IPS DF 4.7 (cell line): ENCODE data around the gene MRPS6.

Source experiments
- DNase-seq: peaks from one replicate; pipeline ENCODE4 v3.0.0-alpha.2; 2013; ENCODE audit warnings: low spot score; ENCODE audit errors: extremely low read depth

The MRPS6 gene

DNA sequence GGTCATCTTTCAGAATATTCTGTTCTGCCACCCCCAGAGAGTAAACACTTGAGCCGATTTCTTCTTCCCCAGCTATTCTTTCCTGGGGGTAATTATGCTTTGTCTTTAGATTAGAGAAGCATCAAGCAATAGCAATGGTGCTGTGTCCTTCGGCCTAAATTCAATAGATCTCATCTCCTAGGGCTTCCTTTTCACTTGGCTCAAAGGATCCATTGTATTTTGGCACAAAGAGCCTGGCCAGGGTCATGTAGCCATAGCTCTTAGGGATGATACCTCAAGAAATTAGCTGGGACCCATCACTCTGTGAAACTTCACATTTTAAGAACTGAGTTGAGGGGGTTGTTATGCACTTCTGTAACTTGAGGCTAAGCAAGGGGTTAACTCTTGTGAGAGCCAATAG lies 27.0 kb downstream of the MRPS6 start:
- no peak for DNase-seq

DNA sequence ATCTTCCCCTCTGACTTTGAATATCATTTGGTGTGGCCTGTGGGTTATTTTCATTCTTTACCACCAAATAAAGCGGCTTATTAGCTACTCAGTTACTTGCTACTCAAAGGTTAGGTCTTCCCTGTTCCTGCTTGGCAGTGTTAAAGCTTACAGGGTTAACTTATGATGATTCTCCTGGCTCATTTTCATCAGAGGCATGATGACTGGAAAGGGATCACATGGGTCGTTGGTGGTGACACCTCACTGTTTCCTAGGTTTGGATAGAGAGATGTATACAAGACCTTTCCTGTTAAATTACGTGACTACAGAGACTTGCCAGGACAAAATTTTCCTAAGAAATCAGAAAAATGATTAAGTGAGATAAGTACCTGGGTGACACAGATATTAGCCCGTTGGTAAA lies 27.4 kb downstream of the MRPS6 start:
- DNase-seq, result no peak

- DNase-seq, result no peak
Observed at GRCh38 chr21:34105947-34106541, 32.7 kb downstream of the MRPS6 start.

DNA sequence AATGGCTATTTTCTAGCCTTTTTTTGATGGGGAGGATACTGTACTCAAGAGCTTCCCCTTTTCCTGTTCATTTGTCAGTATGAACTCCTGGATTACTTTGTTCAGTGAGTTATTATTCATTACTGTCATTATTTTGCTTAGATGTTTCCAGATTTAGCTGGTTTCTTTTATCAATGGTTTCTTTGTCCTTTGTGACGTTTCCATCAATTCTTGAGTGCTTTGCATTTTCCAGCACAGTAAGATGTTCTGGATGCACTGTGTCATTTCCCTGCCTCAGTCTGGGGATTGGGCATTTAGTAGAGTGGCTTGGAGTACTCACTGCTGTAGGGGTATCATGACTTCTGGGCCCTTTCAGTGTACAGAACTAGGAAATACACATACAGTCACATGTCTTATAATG lies 34.2 kb downstream of the MRPS6 start:
- no peak for DNase-seq

DNA sequence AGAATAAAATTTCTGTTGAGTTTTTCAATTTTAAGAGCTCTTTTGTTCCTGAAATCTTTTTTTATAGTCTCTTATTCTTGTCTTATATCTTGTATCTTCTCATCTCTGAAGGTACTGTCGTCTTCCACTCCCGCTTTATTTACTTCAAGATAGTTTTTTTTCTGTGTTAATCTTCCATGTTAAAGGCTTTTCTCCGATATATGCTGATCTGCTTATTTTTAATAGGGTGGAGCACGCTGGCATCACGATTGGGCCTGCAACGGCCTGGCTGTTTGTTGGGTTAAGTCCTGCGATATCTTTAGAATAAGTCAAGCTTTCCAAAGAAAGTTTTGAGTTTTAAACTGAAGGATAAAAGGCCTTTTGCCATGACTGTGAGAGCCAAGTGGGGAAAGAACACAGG lies 35.7 kb downstream of the MRPS6 start:
- DNase-seq, result no peak

DNA sequence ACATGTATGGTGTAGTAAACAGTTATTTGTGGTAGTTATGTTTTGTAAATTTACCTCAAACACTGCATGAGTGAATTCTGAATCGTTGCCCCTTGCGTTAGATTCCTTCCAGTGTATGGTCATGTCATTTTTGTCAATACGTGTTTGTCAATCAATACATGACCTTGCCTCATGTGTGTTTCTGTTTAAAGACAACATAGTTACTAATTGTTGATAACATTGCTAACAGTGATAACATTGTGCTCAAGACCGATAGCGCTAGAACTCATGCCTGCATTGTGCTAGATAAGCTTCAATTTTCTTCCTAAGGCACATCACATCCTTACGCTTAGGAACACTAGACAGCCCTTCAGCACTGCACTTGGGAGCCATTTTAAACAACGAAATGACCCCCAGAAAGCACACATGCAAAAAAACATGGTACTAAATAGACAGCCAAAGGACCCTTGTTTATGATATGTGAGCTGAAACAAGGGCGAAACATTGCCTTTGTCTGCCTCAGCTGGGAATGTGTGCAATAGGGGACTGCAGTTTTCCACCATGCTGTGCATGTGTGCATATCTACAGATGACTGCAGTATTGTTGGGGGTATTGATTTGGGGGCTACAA lies 37.3 kb downstream of the MRPS6 start:
- DNase-seq, result no peak

DNA sequence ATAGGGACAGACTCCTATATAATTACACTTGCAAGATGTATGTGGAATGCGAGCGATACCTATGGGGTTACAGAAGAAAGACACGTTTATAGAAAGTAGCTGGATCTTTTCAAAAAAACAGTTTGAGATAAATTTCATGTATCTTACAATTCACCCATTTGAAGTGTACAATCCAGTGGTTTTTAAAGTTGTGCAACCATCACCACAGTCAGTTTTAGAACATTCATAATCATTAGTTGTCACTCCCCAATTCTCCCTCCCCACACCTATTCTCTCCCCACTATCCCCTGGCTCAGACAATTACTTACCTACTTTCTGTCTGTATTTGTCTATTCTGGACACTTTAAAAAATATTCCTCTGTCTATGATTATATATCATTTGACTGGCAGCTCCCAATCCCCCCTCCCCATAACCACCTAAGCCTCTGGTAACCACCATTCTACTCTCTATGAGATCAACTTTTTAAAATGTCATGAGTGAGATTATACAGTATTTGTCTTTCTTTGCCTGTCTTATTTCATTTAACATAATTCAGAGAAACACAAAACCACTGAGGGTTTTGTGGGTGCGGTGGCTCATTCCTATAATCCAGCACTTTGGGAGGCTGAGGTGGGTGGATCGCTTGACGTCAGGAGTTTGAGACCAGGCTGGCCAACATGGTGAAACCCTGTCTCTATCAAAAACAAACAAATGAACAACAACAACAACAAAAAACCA lies 39.1 kb downstream of the MRPS6 start:
- no peak for DNase-seq

GRCh38 chr21:34113842-34114241 lies 40.5 kb downstream of the MRPS6 start:
- DNase-seq, result no peak

- no peak for DNase-seq
Observed at GRCh38 chr21:34115160-34115559, 41.8 kb downstream of the MRPS6 start.

DNA sequence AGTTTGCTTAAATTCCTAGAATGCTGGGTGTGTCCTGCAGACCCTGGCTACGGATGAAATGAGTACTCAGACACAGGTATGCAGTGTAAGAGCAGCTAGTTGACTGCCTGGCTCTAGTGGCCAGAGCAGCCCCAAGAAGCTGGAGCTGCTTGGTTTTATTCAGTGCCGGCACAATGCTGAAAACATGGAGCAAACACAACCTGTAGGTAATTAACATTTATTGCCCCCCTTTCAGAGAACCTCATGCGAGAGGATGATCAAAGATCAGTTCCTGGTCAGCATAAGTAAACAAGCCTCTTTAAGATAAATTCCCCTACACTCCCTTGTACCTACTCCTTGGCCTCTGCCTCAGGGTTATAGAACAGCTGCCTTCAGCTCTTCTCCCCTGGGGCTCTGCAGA lies 43.2 kb downstream of the MRPS6 start:
- no peak for DNase-seq

DNA sequence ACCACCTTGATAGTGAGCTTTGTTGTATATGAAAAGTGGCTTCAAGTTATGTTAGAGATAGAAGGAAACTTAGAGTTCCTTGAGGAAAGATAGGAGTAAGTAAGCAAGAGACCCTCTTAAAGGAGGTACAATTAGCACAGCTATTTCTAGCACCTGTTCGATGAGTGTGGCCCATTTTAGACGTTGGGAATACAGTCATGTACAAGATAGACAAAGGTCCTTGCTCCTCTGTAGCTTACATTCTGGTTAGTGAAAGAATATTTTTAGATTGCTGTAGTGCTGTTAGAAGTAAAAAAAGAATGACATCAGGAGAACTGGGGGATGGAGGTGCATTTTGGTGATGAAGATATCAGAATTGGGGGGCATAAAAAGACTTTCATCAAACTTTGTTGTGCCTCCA lies 47.5 kb downstream of the MRPS6 start:
- DNase-seq, result no peak

DNA sequence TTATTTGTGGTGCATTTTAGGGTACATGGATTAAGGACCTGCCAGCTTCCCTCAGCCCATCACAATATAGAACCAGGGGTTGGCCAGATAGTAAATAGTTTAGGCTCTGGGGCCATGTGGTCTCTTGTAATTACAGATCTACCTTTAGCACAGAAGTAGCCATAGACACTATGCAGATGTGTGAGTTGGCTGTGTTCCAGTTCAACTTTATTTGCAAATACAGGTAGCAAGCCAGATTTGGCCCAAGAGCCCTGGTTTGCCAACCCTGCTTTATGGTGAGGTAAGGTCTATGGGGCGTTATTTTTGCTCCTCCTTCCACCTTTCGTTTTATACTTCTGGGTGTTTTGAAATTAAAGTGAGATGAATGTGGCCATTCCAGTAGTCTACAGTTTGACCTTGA lies 48.7 kb downstream of the MRPS6 start:
- DNase-seq, result no peak

DNA sequence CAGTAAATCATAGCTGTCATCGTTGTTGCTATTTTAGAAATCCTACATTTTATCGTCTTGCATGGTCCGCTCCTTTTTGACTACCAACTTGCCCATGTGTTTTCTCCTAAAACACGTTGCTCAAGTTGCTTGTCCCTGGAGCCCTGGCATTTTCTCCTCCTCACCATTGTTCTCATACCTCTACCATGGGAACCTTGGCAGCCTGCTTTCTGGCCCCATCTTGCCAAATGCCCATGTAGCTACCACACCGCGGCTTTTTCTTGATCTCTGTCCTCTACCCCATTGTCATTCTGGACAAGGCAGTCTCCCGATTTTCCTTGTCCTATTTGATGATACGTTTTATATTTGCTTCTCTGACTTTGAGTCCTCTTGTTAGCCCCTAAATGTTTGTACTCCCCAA lies 50.2 kb downstream of the MRPS6 start:
- no peak for DNase-seq

- DNase-seq, result no peak
Observed at GRCh38 chr21:34126269-34126668, 52.9 kb downstream of the MRPS6 start.

DNA sequence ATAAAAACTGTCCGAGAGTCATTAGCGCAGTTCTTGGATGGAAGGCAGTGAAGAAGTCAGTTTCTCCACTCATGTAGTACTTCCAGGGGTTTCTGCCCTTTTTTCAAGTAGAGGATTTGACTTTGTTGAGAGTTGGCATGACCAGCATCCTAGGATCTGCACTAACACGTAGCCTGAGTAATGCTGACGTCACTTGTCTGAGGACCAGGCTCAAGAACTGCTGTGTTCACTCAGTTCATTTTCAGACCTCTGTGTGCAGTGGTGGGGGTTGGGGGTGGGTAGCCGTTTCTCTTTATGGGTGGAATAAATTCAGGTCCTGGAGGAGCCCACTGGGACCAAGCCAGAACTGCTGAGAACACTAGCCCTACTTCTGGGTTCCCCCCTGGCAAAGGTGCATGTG lies 53.3 kb downstream of the MRPS6 start:
- no peak for DNase-seq

DNA sequence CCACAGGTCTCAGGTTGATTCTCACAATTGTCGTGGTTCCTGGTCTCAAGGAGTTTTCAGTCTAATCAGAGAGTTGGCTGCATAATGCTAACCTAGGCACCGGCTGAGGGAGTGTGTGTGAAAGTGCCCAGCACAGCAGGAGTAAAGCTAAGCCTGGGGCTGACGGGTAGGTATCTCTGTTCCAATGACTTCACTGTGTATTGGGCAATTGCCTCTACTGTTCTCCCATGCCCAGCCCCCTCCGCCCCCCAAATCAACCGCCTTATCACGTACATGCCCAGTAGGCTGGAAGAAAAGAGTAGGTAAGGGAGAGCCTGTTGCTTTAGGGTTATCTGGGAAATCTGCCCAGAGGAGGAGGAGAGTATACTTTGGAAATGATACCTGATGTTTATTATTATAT lies 54.7 kb downstream of the MRPS6 start:
- DNase-seq, result no peak

- DNase-seq, result no peak
Observed at GRCh38 chr21:34128674-34129038, 55.3 kb downstream of the MRPS6 start.

DNA sequence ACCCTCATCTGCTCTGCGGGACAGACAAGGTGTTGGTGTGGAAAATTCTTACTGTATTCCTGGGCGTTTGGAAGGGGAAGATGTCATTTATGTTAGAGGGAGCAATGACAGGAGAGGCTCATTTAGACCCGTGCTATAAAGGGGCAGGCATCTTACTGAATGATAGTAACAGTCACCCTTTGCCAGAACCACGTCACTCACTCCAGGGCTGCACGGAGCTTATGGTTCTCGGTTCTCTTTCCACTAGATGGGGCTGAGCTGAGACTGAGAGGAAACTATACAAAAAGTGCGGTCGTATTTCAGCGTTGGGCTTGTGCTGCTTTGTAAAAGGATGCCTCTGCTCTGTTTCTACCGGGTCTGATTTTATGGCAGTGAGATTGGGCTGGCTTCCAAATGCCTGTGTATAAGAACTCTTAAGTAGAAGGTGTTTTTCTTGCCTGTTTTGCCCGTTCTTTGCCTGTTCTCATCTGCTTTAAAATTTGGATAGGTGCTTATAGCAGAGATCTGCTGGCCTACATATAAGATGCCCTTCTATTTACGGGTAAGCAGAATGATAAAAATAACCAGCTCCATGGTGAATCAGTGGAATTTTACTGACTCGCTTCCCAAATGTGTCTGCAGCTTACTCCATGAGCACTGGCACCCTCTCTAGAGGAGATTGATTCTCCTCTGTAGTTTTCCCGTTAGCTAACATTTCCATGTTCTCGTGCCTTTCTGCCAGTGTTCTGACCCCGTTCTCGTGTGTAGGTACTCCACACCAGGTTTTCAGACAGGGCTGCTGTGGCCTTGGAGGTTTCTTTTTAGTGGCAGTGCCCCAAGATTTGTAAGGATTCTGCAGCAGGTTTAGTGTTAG lies 55.9 kb downstream of the MRPS6 start:
- DNase-seq, result no peak

GRCh38 chr21:34129901-34130715 lies 56.7 kb downstream of the MRPS6 start:
- no peak for DNase-seq

DNA sequence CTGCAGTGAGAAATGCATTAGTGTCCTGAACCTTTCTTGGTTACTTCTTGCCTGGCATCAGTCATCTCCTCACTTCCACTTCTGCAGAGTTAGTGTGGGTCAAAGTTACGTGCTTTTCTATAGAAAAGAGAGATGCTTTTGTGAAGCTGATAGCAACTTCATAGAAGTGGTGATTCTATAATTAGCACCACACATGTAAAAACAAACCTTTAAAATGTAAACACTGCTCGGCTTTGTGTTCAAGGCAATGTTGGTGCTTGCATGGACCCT lies 57.3 kb downstream of the MRPS6 start:
- no peak for DNase-seq

- no peak for DNase-seq
Observed at GRCh38 chr21:34131586-34131985, 58.2 kb downstream of the MRPS6 start.

DNA sequence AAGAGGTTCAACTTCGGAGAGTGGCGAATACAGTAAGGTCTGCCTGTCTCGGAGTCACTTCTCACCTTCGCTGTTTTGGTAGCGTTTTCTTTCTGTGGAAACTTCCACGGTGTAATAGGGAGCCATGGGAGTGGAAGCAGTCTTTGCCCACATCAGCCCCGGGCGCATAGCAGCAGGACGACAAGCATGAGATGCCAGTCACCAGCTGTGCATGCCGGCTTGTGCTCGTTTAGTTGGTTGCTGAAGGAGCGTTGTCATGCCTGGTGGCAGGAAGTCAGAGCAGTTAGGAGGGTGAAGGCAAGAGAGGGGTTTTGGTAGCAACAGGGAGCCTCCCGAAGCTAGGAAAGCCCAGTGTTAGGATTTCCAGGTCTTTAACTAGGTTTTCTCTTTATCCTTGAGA lies 58.8 kb downstream of the MRPS6 start:
- DNase-seq, result no peak
